Hematopoietic multipotent progenitor cell treated with erythropoietin and hydrocortisone succinate and interleukin-3 and kit ligand, for 15 days (in vitro differentiated cells): ENCODE data around the gene PCGF2.

Experiments used
- DNase-seq: peaks from one replicate; pipeline ENCODE4 v3.0.0-alpha.2; 2015; ENCODE audit warnings: low spot score

The PCGF2 gene

GRCh38 chr17:38751144-38751807 is 3.1 kb upstream of the PCGF2 start:
- no peak for DNase-seq

DNA sequence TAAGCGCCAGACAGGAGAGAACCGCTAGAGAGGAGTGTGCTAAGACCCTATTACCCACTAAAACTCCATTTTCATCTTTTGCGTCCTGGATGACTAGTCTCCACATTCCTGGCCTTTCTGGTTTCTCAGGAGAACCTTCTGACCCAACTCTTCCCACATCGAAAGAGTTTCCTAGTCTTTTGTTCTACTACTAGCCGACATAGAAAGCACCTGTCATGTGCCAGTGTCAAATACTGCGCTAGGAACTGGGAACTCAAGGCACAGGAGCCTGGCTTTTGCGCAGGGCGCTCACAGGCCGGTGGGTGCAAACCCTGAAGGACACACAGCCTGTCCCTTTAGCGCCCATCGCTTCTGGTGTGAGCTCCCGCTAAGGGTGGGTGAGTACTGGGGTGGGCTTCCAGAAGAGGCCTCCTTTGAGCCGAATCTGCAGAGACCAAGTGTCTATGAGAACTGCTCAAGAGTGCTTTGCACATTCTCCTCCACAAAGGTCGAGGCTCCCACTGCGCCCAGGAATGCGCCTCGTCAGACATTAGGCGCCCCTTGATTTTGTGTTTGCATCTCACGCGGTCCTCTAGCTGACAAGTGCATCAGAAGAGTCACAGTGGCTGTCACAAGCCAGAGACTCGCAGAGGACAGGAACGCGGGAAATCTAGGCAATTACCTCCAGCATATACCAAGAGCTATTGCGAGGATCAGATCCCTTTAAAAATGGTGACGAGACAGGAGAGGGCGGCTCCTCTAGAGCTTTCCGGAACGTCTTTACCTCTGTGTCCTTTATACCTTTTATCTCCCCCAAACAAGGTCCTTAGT is 2.4 kb upstream of the PCGF2 start:
- no peak for DNase-seq

GRCh38 chr17:38750044-38750311 is 1.8 kb upstream of the PCGF2 start:
- no peak for DNase-seq

- DNase-seq = no peak
Observed at GRCh38 chr17:38749223-38750043, 1.3 kb upstream of the PCGF2 start.

- no peak for DNase-seq
Observed at GRCh38 chr17:38748892-38749222, 721 bp upstream of the PCGF2 start.

- DNase-seq = no peak
Observed at GRCh38 chr17:38747463-38748148, 530 bp downstream of the PCGF2 start.

DNA sequence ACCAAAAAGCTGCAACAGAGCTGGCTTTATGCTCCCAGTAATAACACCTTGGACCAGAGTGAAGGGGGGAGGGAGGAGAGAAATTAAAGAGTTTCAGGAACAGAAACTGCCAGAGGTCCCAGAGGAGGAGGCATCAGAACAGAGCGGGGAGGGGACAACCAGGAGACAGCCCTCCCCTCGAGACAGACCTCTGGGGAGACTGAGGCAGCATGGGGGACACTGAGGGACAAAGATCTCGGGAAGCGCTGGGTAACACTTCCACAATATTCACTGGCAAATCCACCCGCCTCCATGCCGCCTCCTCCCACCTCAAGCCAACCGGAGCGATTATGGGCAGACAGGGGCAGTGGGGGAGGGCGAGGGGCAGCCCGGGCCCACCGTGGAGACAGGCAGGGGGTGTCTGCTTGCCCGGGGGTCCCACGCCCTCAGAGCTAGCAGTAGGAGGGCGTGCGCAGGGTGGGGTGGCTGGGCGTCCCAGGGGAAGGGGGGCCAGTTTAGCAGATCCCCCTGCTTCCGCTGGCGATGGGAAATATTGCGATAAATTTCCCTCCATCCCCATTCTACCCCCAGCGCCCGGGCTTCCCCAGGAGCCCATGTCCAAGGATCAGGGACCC is 1.2 kb downstream of the PCGF2 start:
- DNase-seq = no peak

- no peak for DNase-seq
Observed at GRCh38 chr17:38746004-38746848, 1.9 kb downstream of the PCGF2 start.

GRCh38 chr17:38745545-38745944 is 2.6 kb downstream of the PCGF2 start:
- no peak for DNase-seq

GRCh38 chr17:38743556-38744171 is 4.5 kb downstream of the PCGF2 start:
- no peak for DNase-seq

- no peak for DNase-seq
Observed at GRCh38 chr17:38742411-38743308, 5.5 kb downstream of the PCGF2 start.

GRCh38 chr17:38741921-38742410 is 6.2 kb downstream of the PCGF2 start:
- DNase-seq = no peak

GRCh38 chr17:38741461-38741860 is 6.7 kb downstream of the PCGF2 start:
- no peak for DNase-seq

DNA sequence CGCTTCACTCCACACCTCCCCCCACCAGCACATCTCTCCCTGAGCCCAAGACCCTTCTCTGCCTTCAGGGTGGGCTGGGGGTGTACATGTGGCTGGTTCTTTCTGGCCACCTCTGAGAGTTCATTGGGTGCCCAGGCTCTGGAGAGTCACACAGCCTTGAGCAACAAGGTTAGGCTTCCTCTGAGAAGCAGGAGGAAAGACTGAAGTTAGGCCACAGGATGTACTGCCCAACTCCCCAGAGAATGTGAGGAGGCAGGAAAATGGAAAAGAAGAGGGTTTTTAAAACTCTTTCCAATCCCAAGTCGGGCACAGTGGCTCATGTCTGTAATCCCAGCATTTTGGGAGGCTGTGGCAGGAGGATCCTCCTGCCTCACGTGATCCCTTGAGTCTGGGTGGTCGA is 7.3 kb downstream of the PCGF2 start:
- DNase-seq = no peak

- no peak for DNase-seq
Observed at GRCh38 chr17:38740044-38740443, 8.1 kb downstream of the PCGF2 start.

- DNase-seq = no peak
Observed at GRCh38 chr17:38739305-38739704, 8.8 kb downstream of the PCGF2 start.

- no peak for DNase-seq
Observed at GRCh38 chr17:38738686-38739085, 9.4 kb downstream of the PCGF2 start.

DNA sequence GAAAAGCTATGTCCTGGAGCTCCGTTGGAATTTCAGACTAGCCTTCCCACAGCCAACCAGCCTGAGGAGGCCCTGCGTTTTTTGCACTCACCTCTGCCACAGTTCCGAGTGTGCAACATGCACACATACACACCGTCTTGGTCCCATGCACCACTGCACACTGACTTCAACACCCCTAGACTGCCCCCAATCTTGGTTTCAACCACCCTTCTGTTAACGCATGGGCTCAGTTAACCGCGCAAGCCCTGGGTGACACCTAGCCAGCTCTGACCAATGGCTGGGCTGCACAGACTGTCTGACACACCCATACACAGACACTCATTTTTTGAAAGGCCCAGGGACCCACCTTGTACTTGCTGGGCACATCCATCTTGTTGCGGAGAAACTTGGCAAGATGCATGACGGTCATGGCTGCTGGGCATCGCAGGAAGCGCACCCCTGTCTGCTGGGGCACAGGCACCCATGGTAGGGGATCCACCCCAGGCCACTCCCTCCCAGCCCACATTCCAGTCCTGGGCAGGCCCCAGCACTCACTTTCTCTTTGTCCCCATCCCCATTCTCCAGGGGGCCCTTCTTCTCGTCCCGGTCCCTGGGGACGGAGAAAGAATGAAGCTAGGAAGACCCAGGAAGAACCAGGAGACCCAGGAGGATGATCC is 10.0 kb downstream of the PCGF2 start:
- no peak for DNase-seq
